Measurements from ENCODE around the gene MID1.

- no peak for TF ChIP-seq CTCF (conservative IDR thresholded peaks at IDR 0.05; ENCODE audit: low read length)
- no peak for TF ChIP-seq EZH2phosphoT487 (IDR thresholded peaks at IDR 0.05; ENCODE audit: borderline replicate concordance)
These were observed 117.4 kb downstream of the MID1 start for GRCh38 chrX:10502961-10503360.
